ENCODE data around the gene GPRC5B.

DNA sequence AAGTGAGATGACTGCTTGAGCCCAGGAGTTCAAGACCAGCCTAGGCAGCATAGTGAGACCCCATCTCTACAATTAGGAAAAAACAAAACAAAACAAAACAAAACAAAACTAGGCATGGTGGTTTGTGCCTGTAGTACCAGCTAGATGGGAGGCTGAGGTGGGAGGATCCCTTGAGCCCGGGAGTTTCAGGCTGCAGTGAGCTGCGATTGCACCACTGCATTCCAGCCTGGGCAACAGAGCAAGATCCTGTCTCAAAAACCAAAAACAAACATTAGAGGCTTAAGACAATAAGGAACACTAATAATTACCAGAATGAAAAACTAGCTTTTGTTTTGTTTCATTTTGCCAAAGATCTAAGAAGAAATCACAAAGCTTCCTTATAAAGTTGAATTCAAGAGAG is 69.2 kb downstream of the GPRC5B start:
- TF ChIP-seq, protein P1, sequence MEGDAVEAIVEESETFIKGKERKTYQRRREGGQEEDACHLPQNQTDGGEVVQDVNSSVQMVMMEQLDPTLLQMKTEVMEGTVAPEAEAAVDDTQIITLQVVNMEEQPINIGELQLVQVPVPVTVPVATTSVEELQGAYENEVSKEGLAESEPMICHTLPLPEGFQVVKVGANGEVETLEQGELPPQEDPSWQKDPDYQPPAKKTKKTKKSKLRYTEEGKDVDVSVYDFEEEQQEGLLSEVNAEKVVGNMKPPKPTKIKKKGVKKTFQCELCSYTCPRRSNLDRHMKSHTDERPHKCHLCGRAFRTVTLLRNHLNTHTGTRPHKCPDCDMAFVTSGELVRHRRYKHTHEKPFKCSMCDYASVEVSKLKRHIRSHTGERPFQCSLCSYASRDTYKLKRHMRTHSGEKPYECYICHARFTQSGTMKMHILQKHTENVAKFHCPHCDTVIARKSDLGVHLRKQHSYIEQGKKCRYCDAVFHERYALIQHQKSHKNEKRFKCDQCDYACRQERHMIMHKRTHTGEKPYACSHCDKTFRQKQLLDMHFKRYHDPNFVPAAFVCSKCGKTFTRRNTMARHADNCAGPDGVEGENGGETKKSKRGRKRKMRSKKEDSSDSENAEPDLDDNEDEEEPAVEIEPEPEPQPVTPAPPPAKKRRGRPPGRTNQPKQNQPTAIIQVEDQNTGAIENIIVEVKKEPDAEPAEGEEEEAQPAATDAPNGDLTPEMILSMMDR (conservative IDR thresholded peaks at IDR 0.05; ENCODE audit: low read depth, low read length): no peak
- TF ChIP-seq EZH2 (IDR thresholded peaks at IDR 0.05; ENCODE audit: borderline replicate concordance, low read depth, low read length, poor library complexity, severe bottlenecking): no peak
